ENCODE measurements around the gene KDM8. TPM values are rescaled to one million over a fixed set of nuclear protein-coding genes. Genes with fewer than 3 reads are reported as not detected.

The KDM8 gene
- total and polyA plus RNA-seq, 9 of the 15 experiments (the other 6 are each of a cell fraction or from before 2014, with no cell fraction given) = 0.61 to 9.1 (median 5.4) TPM

GRCh38 chr16:27245276-27246172, 42.2 kb downstream of the KDM8 start (continued):
- TF ChIP-seq ADNP (tag; IDR thresholded peaks at IDR 0.05) (no peak), NR2C2 (CRISPR knock-in tag; IDR thresholded peaks at IDR 0.05) (no peak), NR2C2 (tag; IDR thresholded peaks at IDR 0.05) (no peak), SMC3 (conservative IDR thresholded peaks at IDR 0.05; ENCODE audit: insufficient read depth, low read depth, low read length) (no peak), CBX1 (IDR thresholded peaks at IDR 0.05; ENCODE audit: low read depth) (no peak), MEIS2 (IDR thresholded peaks at IDR 0.05; ENCODE audit: partially characterized antibody) (peak; percentile 98), ZNF274 (IDR thresholded peaks at IDR 0.05; ENCODE audit: borderline replicate concordance, low read depth, low read length) (no peak), NR2F6 (CRISPR knock-in tag; IDR thresholded peaks at IDR 0.05) (no peak), THAP12 (CRISPR knock-in tag; IDR thresholded peaks at IDR 0.05) (no peak), RBM34 (IDR thresholded peaks at IDR 0.05; ENCODE audit: borderline replicate concordance, insufficient read depth, low read length) (no peak), SNAPC5 (CRISPR knock-in tag; IDR thresholded peaks at IDR 0.05) (no peak), MYBL2 (IDR thresholded peaks at IDR 0.05; ENCODE audit: low read depth) (no peak), MYBL2 (CRISPR knock-in tag; IDR thresholded peaks at IDR 0.05; ENCODE audit: borderline replicate concordance) (no peak), TRIM24 (IDR thresholded peaks at IDR 0.05) (peak in 1 of 2 experiments; percentile 21; a peak in 1 of 4 replicates), KDM1A (IDR thresholded peaks at IDR 0.05) (peak; percentile 72 to 86), ZHX1 (conservative IDR thresholded peaks at IDR 0.05; ENCODE audit: low read length) (no peak), SLC30A9 (CRISPR knock-in tag; IDR thresholded peaks at IDR 0.05) (no peak), SMARCB1 (IDR thresholded peaks at IDR 0.05; ENCODE audit: insufficient read length, low read depth) (no peak), JUN (IDR thresholded peaks at IDR 0.05; ENCODE audit: borderline replicate concordance, low read depth, low read length) (peak; percentile 46; the same call in 1 of the 2 replicates), JUN (CRISPR knock-in tag; IDR thresholded peaks at IDR 0.05; ENCODE audit: borderline replicate concordance) (no peak), LARP7 (IDR thresholded peaks at IDR 0.05) (no peak), SRSF1 (IDR thresholded peaks at IDR 0.05; ENCODE audit: low read depth, low read length) (no peak), E2F1 (CRISPR knock-in tag; IDR thresholded peaks at IDR 0.05) (no peak)

Data from K562 (cell line).